MM.1S (cell line): ENCODE results near the gene CC2D2B.

Source experiments
- DNase-seq: peaks from one replicate; pipeline ENCODE4 v3.0.0-alpha.2; 2015
- H2AFZ ChIP-seq: fragments of 300-600 bp; sonication (generic); 2 replicates; pipeline ENCODE4 v1.6.0; 2016; ENCODE audit warnings: antibody characterized with exemption, low read length
- H3F3A ChIP-seq: fragments of 300-600 bp; sonication (generic); 2 replicates; pipeline ENCODE4 v1.6.1; 2016; ENCODE audit warnings: mild to moderate bottlenecking, antibody characterized with exemption, low read length, moderate library complexity, mixed read lengths; ENCODE audit not compliant: insufficient read depth
- H3K27ac ChIP-seq: fragments of 300-600 bp; sonication (generic); 2 replicates; pipeline ENCODE4 v1.5.1; 2016; ENCODE audit warnings: mild to moderate bottlenecking, low read length
- H3K27me3 ChIP-seq: fragments of 300-600 bp; sonication (generic); replicated peaks from 2 replicates; pipeline ENCODE4 v1.6.0; 2016; ENCODE audit warnings: low read length; ENCODE audit not compliant: insufficient read depth
- H3K36me3 ChIP-seq: fragments of 300-600 bp; sonication (generic); replicated peaks from 2 replicates; pipeline ENCODE4 v1.6.1; 2016; ENCODE audit warnings: mild to moderate bottlenecking, low read length, mixed read lengths; ENCODE audit not compliant: insufficient read depth
- H3K4me1 ChIP-seq: fragments of 300-600 bp; sonication (generic); 2 replicates; pipeline ENCODE4 v1.6.1; 2016; ENCODE audit warnings: low read length, mixed read lengths
- H3K4me2 ChIP-seq: fragments of 300-600 bp; sonication (generic); 2 replicates; pipeline ENCODE4 v1.6.0; 2016; ENCODE audit warnings: low read depth, low read length
- H3K4me3 ChIP-seq: fragments of 300-600 bp; sonication (generic); 2 replicates; pipeline ENCODE4 v1.5.1; 2016; ENCODE audit warnings: low read length, mixed read lengths
- H3K79me2 ChIP-seq: fragments of 300-600 bp; sonication (generic); 2 replicates; pipeline ENCODE4 v1.6.1; 2016; ENCODE audit warnings: mixed run types, low read length, mixed read lengths
- H3K9ac ChIP-seq: fragments of 300-600 bp; sonication (generic); 2 replicates; pipeline ENCODE4 v1.6.1; 2016; ENCODE audit warnings: low read length, mixed read lengths
- H3K9me2 ChIP-seq: fragments of 300-600 bp; sonication (generic); replicated peaks from 2 replicates; pipeline ENCODE4 v1.6.1; 2016; ENCODE audit warnings: mild to moderate bottlenecking, low read length, mixed read lengths; ENCODE audit not compliant: insufficient read depth
- H3K9me3 ChIP-seq: fragments of 300-600 bp; sonication (generic); replicated peaks from 2 replicates; pipeline ENCODE4 v1.6.1; 2016; ENCODE audit warnings: mild to moderate bottlenecking, low read length, mixed read lengths; ENCODE audit not compliant: insufficient read depth
- H4K20me1 ChIP-seq: fragments of 300-600 bp; sonication (generic); 2 replicates; pipeline ENCODE4 v1.6.1; 2016; ENCODE audit warnings: mild to moderate bottlenecking, low read length, moderate library complexity, mixed read lengths; ENCODE audit not compliant: insufficient read depth
- EZH2 ChIP-seq: fragments of 300-600 bp; sonication (generic); optimal IDR thresholded peaks from 2 replicates; pipeline ENCODE3; 2017; ENCODE audit warnings: low read depth, mild to moderate bottlenecking, antibody characterized with exemption, low read length, mixed read lengths
- EZH2phosphoT487 ChIP-seq: fragments of 300-600 bp; sonication (generic); IDR thresholded peaks from 2 replicates; pipeline ENCODE4 v1.6.1; 2018; ENCODE audit warnings: antibody characterized with exemption, low read length
- TF ChIP-seq, protein P1 (sequence below): fragments of 300-600 bp; sonication (generic); IDR thresholded peaks from 2 replicates; pipeline ENCODE4 v1.5.1; 2016; ENCODE audit warnings: antibody characterized with exemption, low read length, mixed read lengths

The CC2D2B gene

DNA sequence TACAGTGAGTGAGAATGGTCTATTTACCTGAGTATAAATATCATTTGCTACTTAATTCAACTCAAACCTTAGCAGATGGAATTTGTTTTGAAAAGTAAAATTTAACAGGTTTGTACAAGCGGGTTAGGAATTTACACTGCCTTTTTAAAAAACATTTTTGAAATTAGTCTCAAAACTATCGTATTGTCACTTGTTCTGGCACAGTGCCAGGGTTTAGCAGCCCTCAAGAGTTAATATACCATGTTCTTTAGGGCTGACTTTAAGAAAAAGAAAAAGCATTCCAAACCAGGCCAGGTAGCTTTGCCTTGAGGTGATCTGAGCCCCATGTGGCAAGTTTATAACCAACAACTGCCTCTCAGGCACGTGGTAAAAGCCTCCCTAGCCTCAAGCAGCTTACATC is 153.5 kb downstream of the CC2D2B start:
- Histone ChIP-seq H3K4me2 (no peak overlapping the region), H4K20me1 (no peaks in the 10 kb centered on the region), H3K4me1 (no peaks in the 10 kb centered on the region), H3K9ac (no peak overlapping the region), H3K79me2 (no peaks in the 10 kb centered on the region), H2AFZ (no peak overlapping the region), H3K27ac (no peak overlapping the region), H3K4me3 (no peak overlapping the region), H3K9me3 (no peaks in the 10 kb centered on the region), H3F3A (no peaks in the 10 kb centered on the region), H3K9me2 (no peaks in the 10 kb centered on the region), H3K27me3 (no peaks in the 10 kb centered on the region), H3K36me3 (peaks cover 7% of the 10 kb centered on the region; the same call in 1 of the 2 replicates)
- TF ChIP-seq EZH2phosphoT487 = no peak
- TF ChIP-seq, protein P1, sequence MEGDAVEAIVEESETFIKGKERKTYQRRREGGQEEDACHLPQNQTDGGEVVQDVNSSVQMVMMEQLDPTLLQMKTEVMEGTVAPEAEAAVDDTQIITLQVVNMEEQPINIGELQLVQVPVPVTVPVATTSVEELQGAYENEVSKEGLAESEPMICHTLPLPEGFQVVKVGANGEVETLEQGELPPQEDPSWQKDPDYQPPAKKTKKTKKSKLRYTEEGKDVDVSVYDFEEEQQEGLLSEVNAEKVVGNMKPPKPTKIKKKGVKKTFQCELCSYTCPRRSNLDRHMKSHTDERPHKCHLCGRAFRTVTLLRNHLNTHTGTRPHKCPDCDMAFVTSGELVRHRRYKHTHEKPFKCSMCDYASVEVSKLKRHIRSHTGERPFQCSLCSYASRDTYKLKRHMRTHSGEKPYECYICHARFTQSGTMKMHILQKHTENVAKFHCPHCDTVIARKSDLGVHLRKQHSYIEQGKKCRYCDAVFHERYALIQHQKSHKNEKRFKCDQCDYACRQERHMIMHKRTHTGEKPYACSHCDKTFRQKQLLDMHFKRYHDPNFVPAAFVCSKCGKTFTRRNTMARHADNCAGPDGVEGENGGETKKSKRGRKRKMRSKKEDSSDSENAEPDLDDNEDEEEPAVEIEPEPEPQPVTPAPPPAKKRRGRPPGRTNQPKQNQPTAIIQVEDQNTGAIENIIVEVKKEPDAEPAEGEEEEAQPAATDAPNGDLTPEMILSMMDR = no peak
- no peak for TF ChIP-seq EZH2
- DNase-seq = no peak

DNA sequence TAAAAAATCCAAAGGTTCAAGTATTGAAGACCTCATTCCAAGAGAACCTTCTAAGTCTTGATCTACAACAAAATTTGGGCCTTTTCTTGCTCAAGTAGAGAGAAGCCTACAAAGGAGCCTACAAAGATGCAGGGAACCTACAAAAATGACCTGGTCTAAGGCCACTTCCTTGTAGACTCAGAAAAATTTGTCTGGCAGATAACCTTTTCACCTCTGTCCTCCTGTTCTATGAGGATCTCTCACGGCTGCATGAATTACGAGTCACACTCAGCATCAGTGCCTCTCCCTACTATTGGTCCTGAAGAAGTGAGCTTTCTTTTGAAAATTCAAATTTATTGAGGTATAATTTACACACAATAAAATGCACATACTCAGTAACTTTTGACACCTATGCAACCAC is 164.9 kb downstream of the CC2D2B start:
- no peaks in the 10 kb centered on the region for H3K36me3 ChIP-seq
- H3K79me2 ChIP-seq = no peaks in the 10 kb centered on the region
- no peak overlapping the region for H3K4me3 ChIP-seq
- TF ChIP-seq, protein P1 = no peak
- TF ChIP-seq EZH2phosphoT487 = no peak
- no peak for TF ChIP-seq EZH2
- H3K27ac ChIP-seq = no peak overlapping the region
- H3K4me1 ChIP-seq = no peaks in the 10 kb centered on the region
- H2AFZ ChIP-seq = no peak overlapping the region
- H3F3A ChIP-seq = no peaks in the 10 kb centered on the region
- DNase-seq = no peak
- no peak overlapping the region for H3K9ac ChIP-seq
- no peaks in the 10 kb centered on the region for H3K9me3 ChIP-seq
- H3K9me2 ChIP-seq = no peaks in the 10 kb centered on the region
- no peaks in the 10 kb centered on the region for H3K27me3 ChIP-seq
- H4K20me1 ChIP-seq = no peaks in the 10 kb centered on the region
- no peak overlapping the region for H3K4me2 ChIP-seq

DNA sequence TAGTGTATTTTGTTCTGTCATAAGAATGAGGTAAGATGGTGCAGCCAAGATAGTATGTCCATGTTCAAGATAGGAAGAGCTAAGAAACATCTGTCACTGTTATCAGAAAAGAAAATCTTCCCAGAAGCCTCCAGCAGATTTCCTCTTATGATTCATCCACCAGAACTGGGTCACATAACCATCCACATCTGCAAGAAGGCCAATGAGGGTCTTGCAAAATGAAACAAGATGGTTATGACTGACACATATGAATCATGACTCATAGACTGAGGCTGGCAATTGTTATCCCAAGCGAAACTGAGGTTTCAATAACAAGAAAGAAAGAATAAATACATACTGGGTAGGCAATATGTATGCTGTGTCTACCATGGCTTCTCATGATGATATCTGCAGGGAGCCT is 165.9 kb downstream of the CC2D2B start:
- Histone ChIP-seq H3K27ac (no peak overlapping the region), H3F3A (no peaks in the 10 kb centered on the region), H3K9me3 (no peaks in the 10 kb centered on the region), H2AFZ (no peak overlapping the region), H4K20me1 (no peaks in the 10 kb centered on the region), H3K27me3 (no peaks in the 10 kb centered on the region), H3K4me3 (no peak overlapping the region), H3K9ac (no peak overlapping the region), H3K79me2 (no peaks in the 10 kb centered on the region), H3K4me2 (no peak overlapping the region), H3K36me3 (no peaks in the 10 kb centered on the region), H3K4me1 (no peaks in the 10 kb centered on the region), H3K9me2 (no peaks in the 10 kb centered on the region)
- DNase-seq = no peak
- TF ChIP-seq, protein P1 = no peak
- TF ChIP-seq EZH2phosphoT487 = no peak
- no peak for TF ChIP-seq EZH2
